AG04449 (cell line): ENCODE results near the gene TRIM68.
A peak's percentile ranks its signal among the peaks of the same experiment; 100 is the strongest.

ENCODE experiments used
- CTCF ChIA-PET: fragments of 350-600 bp; formaldehyde crosslinking; extraction: SDS; loops from one replicate; lab custom pipeline; 2021; ENCODE audit warnings: antibody characterized with exemption; lab: Yijun Ruan, JAX
- POLR2A ChIA-PET: fragments of 400-600, 350-600 bp; formaldehyde crosslinking; extraction: SDS; loops from one replicate; lab custom pipeline; 2020; ENCODE audit warnings: antibody characterized with exemption, inconsistent platforms; lab: Yijun Ruan, JAX
- DNase-seq: peaks from one replicate; pipeline ENCODE4 v3.0.0-alpha.2; 2010; ENCODE audit warnings: low read depth, low spot score
- H3K4me3 ChIP-seq: 2 replicates; pipeline ENCODE4 v1.5.1; 2011; ENCODE audit warnings: low read depth, mild to moderate bottlenecking, control low read depth, low read length
- TF ChIP-seq, protein P1 (sequence below): IDR thresholded peaks from one replicate; pipeline ENCODE4 v1.5.1; 2011; ENCODE audit warnings: mild to moderate bottlenecking, moderate library complexity, low read length, control low read depth, inconsistent platforms; ENCODE audit not compliant: insufficient read depth; ENCODE audit errors: missing control alignments

Gene TRIM68, protein sequence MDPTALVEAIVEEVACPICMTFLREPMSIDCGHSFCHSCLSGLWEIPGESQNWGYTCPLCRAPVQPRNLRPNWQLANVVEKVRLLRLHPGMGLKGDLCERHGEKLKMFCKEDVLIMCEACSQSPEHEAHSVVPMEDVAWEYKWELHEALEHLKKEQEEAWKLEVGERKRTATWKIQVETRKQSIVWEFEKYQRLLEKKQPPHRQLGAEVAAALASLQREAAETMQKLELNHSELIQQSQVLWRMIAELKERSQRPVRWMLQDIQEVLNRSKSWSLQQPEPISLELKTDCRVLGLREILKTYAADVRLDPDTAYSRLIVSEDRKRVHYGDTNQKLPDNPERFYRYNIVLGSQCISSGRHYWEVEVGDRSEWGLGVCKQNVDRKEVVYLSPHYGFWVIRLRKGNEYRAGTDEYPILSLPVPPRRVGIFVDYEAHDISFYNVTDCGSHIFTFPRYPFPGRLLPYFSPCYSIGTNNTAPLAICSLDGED

DNA sequence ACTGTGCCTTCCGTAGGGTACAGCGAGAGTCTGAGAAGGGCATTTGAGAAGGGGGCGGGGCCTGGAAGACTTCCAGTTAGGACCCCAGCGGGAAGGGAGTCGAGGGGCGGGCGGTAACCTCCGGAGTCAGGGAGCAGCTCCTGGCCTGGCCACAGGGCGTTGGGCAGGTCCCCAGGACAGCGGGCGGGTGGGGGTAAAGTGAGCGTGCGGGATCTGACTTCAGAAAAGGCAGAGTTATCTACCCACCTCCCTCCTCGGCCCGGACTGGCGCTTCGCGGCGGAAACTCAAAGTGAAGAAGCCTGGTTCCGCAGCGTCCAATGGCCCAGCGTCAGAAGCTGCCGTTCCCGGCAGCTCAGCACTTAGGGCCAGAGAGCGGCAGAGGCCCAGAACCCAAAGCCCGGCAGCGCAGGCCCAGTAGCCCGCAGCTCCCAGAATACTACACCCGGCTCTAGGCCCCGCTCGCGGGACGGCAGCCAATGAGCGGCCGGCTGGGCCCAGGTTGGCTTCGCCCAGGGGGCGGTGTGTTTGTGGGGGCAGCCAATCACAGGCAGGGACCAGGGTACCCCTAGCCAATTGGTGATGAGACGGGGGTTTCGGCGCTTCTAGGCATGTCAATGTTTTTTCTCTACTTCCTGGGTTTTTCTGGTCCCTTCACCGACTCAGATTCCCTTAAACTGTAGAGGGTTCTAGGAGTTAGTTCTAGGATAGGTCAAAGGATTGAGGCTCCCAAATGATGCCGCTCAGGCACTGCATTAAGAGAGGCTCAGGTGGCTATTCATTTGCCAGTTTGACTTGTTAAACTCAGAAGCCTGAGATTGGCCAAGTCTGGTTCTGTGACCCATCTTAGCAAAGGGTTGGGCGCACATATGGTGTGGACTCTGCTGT, at the start of gene TRIM68:
Gene TRIM68 (minus strand): TSS at position 451 of the 886 bp plus-strand sequence. CDS start 2,727 bp downstream, outside the sequence.
- peak; percentile 76 for DNase-seq
- TF ChIP-seq, protein P1, sequence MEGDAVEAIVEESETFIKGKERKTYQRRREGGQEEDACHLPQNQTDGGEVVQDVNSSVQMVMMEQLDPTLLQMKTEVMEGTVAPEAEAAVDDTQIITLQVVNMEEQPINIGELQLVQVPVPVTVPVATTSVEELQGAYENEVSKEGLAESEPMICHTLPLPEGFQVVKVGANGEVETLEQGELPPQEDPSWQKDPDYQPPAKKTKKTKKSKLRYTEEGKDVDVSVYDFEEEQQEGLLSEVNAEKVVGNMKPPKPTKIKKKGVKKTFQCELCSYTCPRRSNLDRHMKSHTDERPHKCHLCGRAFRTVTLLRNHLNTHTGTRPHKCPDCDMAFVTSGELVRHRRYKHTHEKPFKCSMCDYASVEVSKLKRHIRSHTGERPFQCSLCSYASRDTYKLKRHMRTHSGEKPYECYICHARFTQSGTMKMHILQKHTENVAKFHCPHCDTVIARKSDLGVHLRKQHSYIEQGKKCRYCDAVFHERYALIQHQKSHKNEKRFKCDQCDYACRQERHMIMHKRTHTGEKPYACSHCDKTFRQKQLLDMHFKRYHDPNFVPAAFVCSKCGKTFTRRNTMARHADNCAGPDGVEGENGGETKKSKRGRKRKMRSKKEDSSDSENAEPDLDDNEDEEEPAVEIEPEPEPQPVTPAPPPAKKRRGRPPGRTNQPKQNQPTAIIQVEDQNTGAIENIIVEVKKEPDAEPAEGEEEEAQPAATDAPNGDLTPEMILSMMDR, result no peak
- ChIA-PET CTCF (interaction anchor here (1.0 to 4.5 kb wide), 5 partner anchors 17 to 756 kb away, joined by 3 to 20 read pairs (median 4); partner anchors contain the start of gene OR51D1), POLR2A (interaction anchor here (1.0 kb wide), 1 partner anchor 28 kb away, joined by 4 read pairs; no protein-coding TSS in a partner anchor)
- H3K4me3 ChIP-seq, result peak within 1 kb of the TSS; percentile 69

DNA sequence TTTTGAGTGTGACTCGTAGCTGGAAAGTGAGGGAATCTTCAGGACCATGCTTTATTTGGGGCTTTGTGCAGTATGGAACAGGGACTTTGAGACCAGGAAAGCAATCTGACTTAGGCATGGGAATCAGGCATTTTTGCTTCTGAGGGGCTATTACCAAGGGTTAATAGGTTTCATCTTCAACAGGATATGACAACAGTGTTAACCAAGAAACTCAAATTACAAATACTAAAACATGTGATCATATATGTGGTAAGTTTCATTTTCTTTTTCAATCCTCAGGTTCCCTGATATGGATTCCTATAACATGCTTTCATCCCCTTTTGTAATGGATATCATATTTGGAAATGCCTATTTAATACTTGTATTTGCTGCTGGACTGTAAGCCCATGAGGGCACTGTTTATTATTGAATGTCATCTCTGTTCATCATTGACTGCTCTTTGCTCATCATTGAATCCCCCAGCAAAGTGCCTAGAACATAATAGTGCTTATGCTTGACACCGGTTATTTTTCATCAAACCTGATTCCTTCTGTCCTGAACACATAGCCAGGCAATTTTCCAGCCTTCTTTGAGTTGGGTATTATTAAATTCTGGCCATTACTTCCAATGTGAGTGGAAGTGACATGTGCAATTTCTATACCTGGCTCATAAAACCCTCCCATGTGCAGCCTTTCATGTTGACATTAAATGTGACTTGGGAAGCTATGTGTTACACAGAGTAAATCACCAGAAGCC, 46.8 kb upstream of the TRIM68 start:
- H3K4me3 ChIP-seq, result no peak overlapping the region
- CTCF ChIA-PET, result interaction anchor here (1.3 kb wide), 1 partner anchor 17 kb away, joined by 4 read pairs; the partner anchor contains the start of gene OR51D1
- TF ChIP-seq, protein P1, result no peak
- DNase-seq, result no peak
- POLR2A ChIA-PET, result no interaction called here

GRCh38 chr11:4647766-4648165, 39.7 kb upstream of the TRIM68 start:
- H3K4me3 ChIP-seq, result no peak overlapping the region
- TF ChIP-seq, protein P1, result no peak
- ChIA-PET CTCF (interaction anchor here (1.7 to 4.8 kb wide), 2 partner anchors 11 to 22 kb away, joined by 6 to 39 read pairs; partner anchors contain the start of gene OR51D1), POLR2A (no interaction called here)
- DNase-seq, result no peak

- TF ChIP-seq, protein P1, result no peak
- CTCF ChIA-PET, result interaction anchor here (1.0 to 4.8 kb wide), 3 partner anchors 9 to 20 kb away, joined by 3 to 39 read pairs (median 3); partner anchors contain the start of gene OR51D1
Observed at GRCh38 chr11:4645974-4646373, 37.9 kb upstream of the TRIM68 start.

GRCh38 chr11:4644233-4644632, 36.2 kb upstream of the TRIM68 start:
- POLR2A ChIA-PET, result no interaction called here
- no peak overlapping the region for H3K4me3 ChIP-seq
- TF ChIP-seq, protein P1, result no peak
- CTCF ChIA-PET, result interaction anchor here (2.0 kb wide), 1 partner anchor 18 kb away, joined by 4 read pairs; no protein-coding TSS in a partner anchor
- no peak for DNase-seq

More at GRCh38 chr11:4645974-4646373, 37.9 kb upstream of the TRIM68 start:
- no peak for DNase-seq
- POLR2A ChIA-PET, result no interaction called here
- no peak overlapping the region for H3K4me3 ChIP-seq
